Measurements from ENCODE around the gene LRRC4C.

LRRC4C gene

GRCh38 chr11:40387240-40387980 is 1072.0 kb downstream of the LRRC4C start:
- Histone ChIP-seq H3K4me3 (ENCODE audit: low read length in 2 of 2) (no peak overlapping the region), H3K9me3 (replicated peaks in 1 of 2; ENCODE audit: control insufficient read depth in 2 of 2, insufficient read depth in 1 of 2, low read depth in 1 of 2, low read length in 2 of 2) (no peaks in the 10 kb centered on the region), H3K27ac (replicated peaks; ENCODE audit: low read length) (no peak overlapping the region), H4K91ac (ENCODE audit: low read depth, low read length, poor library complexity) (no peak overlapping the region), H3K27me3 (ENCODE audit: control insufficient read depth in 3 of 3, insufficient read depth in 3 of 3, low read depth in 1 of 3, low read length in 3 of 3) (no peaks in the 10 kb centered on the region), H3K36me3 (replicated peaks in 1 of 2; ENCODE audit: control insufficient read depth in 2 of 2, insufficient read depth in 2 of 2, low read length in 2 of 2) (no peaks in the 10 kb centered on the region), H2AK5ac (ENCODE audit: low read depth, low read length) (no peak overlapping the region), H3K79me1 (ENCODE audit: low read depth, low read length) (no peaks in the 10 kb centered on the region), H3K18ac (ENCODE audit: low read length) (no peak overlapping the region), H4K8ac (ENCODE audit: low read depth, low read length) (no peak overlapping the region), H2BK15ac (ENCODE audit: low read length) (no peak overlapping the region), H2BK120ac (ENCODE audit: low read depth, low read length) (no peak overlapping the region), H3K4me1 (ENCODE audit: control insufficient read depth in 2 of 2, insufficient read depth in 1 of 2, low read depth in 1 of 2, low read length in 2 of 2) (peaks cover 0 to 2% of the 10 kb centered on the region in 2 donors), H3K4me2 (ENCODE audit: insufficient read depth, low read length, poor library complexity, severe bottlenecking) (no peak overlapping the region), H2BK5ac (ENCODE audit: low read length) (no peak overlapping the region), H2AFZ (ENCODE audit: low read length) (no peak overlapping the region), H3K23ac (ENCODE audit: low read depth, low read length, poor library complexity) (no peak overlapping the region), H2BK12ac (ENCODE audit: low read length) (no peak overlapping the region), H3K14ac (ENCODE audit: low read length) (no peak overlapping the region), H3K9ac (ENCODE audit: low read depth, low read length, poor library complexity) (no peak overlapping the region), H3K4ac (ENCODE audit: low read length) (no peak overlapping the region)
- no peak for DNase-seq (ENCODE audit: low spot score)
- WGBS, 2 donors (ENCODE audit: extremely low coverage in 2 of 2, insufficient read length in 2 of 2, insufficient replicate concordance in 1 of 2): no CpG with 5 or more reads among the region's 2 CpGs

GRCh38 chr11:40384991-40385390 is 1074.5 kb downstream of the LRRC4C start:
- H2AFZ ChIP-seq (ENCODE audit: low read length): no peak overlapping the region
- no peak overlapping the region for H3K18ac ChIP-seq (ENCODE audit: low read length)
- H3K4me2 ChIP-seq (ENCODE audit: insufficient read depth, low read length, poor library complexity, severe bottlenecking): no peak overlapping the region
- H3K27ac ChIP-seq (replicated peaks; ENCODE audit: low read length): no peak overlapping the region
- no peak overlapping the region for H4K91ac ChIP-seq (ENCODE audit: low read depth, low read length, poor library complexity)
- no peak overlapping the region for H2AK5ac ChIP-seq (ENCODE audit: low read depth, low read length)
- no peaks in the 10 kb centered on the region for H3K9me3 ChIP-seq (replicated peaks in 1 of 2; ENCODE audit: control insufficient read depth in 2 of 2, insufficient read depth in 1 of 2, low read depth in 1 of 2, low read length in 2 of 2)
- no peak for DNase-seq (ENCODE audit: low spot score)
- no peak overlapping the region for H3K14ac ChIP-seq (ENCODE audit: low read length)
- no peak overlapping the region for H4K8ac ChIP-seq (ENCODE audit: low read depth, low read length)
- no peak overlapping the region for H3K4me3 ChIP-seq (ENCODE audit: low read length in 2 of 2)
- H3K27me3 ChIP-seq (ENCODE audit: control insufficient read depth in 3 of 3, insufficient read depth in 3 of 3, low read depth in 1 of 3, low read length in 3 of 3): no peaks in the 10 kb centered on the region
- H3K4ac ChIP-seq (ENCODE audit: low read length): no peak overlapping the region
- peaks cover 0 to 2% of the 10 kb centered on the region in 2 donors for H3K4me1 ChIP-seq (ENCODE audit: control insufficient read depth in 2 of 2, insufficient read depth in 1 of 2, low read depth in 1 of 2, low read length in 2 of 2)
- H3K23ac ChIP-seq (ENCODE audit: low read depth, low read length, poor library complexity): no peak overlapping the region
- no peaks in the 10 kb centered on the region for H3K79me1 ChIP-seq (ENCODE audit: low read depth, low read length)
- no peak overlapping the region for H3K9ac ChIP-seq (ENCODE audit: low read depth, low read length, poor library complexity)
- H2BK5ac ChIP-seq (ENCODE audit: low read length): no peak overlapping the region
- H2BK12ac ChIP-seq (ENCODE audit: low read length): no peak overlapping the region
- no peak overlapping the region for H2BK120ac ChIP-seq (ENCODE audit: low read depth, low read length)
- no peak overlapping the region for H2BK15ac ChIP-seq (ENCODE audit: low read length)
- no CpG with 5 or more reads among the region's 1 CpG for WGBS, 2 donors (ENCODE audit: extremely low coverage in 2 of 2, insufficient read length in 2 of 2, insufficient replicate concordance in 1 of 2)
- no peaks in the 10 kb centered on the region for H3K36me3 ChIP-seq (replicated peaks in 1 of 2; ENCODE audit: control insufficient read depth in 2 of 2, insufficient read depth in 2 of 2, low read length in 2 of 2)

- H3K9me3 ChIP-seq (replicated peaks in 1 of 2; ENCODE audit: control insufficient read depth in 2 of 2, insufficient read depth in 1 of 2, low read depth in 1 of 2, low read length in 2 of 2): no peaks in the 10 kb centered on the region
- H2AK5ac ChIP-seq (ENCODE audit: low read depth, low read length): no peak overlapping the region
- H3K9ac ChIP-seq (ENCODE audit: low read depth, low read length, poor library complexity): no peak overlapping the region
- no peaks in the 10 kb centered on the region for H3K36me3 ChIP-seq (replicated peaks in 1 of 2; ENCODE audit: control insufficient read depth in 2 of 2, insufficient read depth in 2 of 2, low read length in 2 of 2)
- H2BK15ac ChIP-seq (ENCODE audit: low read length): no peak overlapping the region
- H3K4me2 ChIP-seq (ENCODE audit: insufficient read depth, low read length, poor library complexity, severe bottlenecking): no peak overlapping the region
- H3K4ac ChIP-seq (ENCODE audit: low read length): no peak overlapping the region
- DNase-seq (ENCODE audit: low spot score): no peak
- H3K27ac ChIP-seq (replicated peaks; ENCODE audit: low read length): no peak overlapping the region
- no peak overlapping the region for H2BK120ac ChIP-seq (ENCODE audit: low read depth, low read length)
- H3K27me3 ChIP-seq (ENCODE audit: control insufficient read depth in 3 of 3, insufficient read depth in 3 of 3, low read depth in 1 of 3, low read length in 3 of 3): no peaks in the 10 kb centered on the region
- no peak overlapping the region for H3K4me3 ChIP-seq (ENCODE audit: low read length in 2 of 2)
- H2BK12ac ChIP-seq (ENCODE audit: low read length): no peak overlapping the region
- H3K4me1 ChIP-seq (ENCODE audit: control insufficient read depth in 2 of 2, insufficient read depth in 1 of 2, low read depth in 1 of 2, low read length in 2 of 2): peaks cover 0 to 2% of the 10 kb centered on the region in 2 donors
- H2BK5ac ChIP-seq (ENCODE audit: low read length): no peak overlapping the region
- no CpG with 5 or more reads among the region's 3 CpGs for WGBS, 2 donors (ENCODE audit: extremely low coverage in 2 of 2, insufficient read length in 2 of 2, insufficient replicate concordance in 1 of 2)
- H3K23ac ChIP-seq (ENCODE audit: low read depth, low read length, poor library complexity): no peak overlapping the region
- no peak overlapping the region for H4K8ac ChIP-seq (ENCODE audit: low read depth, low read length)
- H3K79me1 ChIP-seq (ENCODE audit: low read depth, low read length): no peaks in the 10 kb centered on the region
- H2AFZ ChIP-seq (ENCODE audit: low read length): no peak overlapping the region
- H3K18ac ChIP-seq (ENCODE audit: low read length): no peak overlapping the region
- H4K91ac ChIP-seq (ENCODE audit: low read depth, low read length, poor library complexity): no peak overlapping the region
- H3K14ac ChIP-seq (ENCODE audit: low read length): no peak overlapping the region
Observed at GRCh38 chr11:40381481-40381880, 1078.0 kb downstream of the LRRC4C start.

GRCh38 chr11:40380835-40381234 is 1078.6 kb downstream of the LRRC4C start:
- no peak overlapping the region for H3K4ac ChIP-seq (ENCODE audit: low read length)
- H3K4me2 ChIP-seq (ENCODE audit: insufficient read depth, low read length, poor library complexity, severe bottlenecking): no peak overlapping the region
- no peaks in the 10 kb centered on the region for H3K79me1 ChIP-seq (ENCODE audit: low read depth, low read length)
- no peaks in the 10 kb centered on the region for H3K36me3 ChIP-seq (replicated peaks in 1 of 2; ENCODE audit: control insufficient read depth in 2 of 2, insufficient read depth in 2 of 2, low read length in 2 of 2)
- no peaks in the 10 kb centered on the region for H3K9me3 ChIP-seq (replicated peaks in 1 of 2; ENCODE audit: control insufficient read depth in 2 of 2, insufficient read depth in 1 of 2, low read depth in 1 of 2, low read length in 2 of 2)
- no peak overlapping the region for H2BK120ac ChIP-seq (ENCODE audit: low read depth, low read length)
- H3K14ac ChIP-seq (ENCODE audit: low read length): no peak overlapping the region
- H3K18ac ChIP-seq (ENCODE audit: low read length): no peak overlapping the region
- H3K4me1 ChIP-seq (ENCODE audit: control insufficient read depth in 2 of 2, insufficient read depth in 1 of 2, low read depth in 1 of 2, low read length in 2 of 2): no peaks in the 10 kb centered on the region
- H3K27ac ChIP-seq (replicated peaks; ENCODE audit: low read length): no peak overlapping the region
- no peak overlapping the region for H2AFZ ChIP-seq (ENCODE audit: low read length)
- no CpG with 5 or more reads among the region's 5 CpGs for WGBS, 2 donors (ENCODE audit: extremely low coverage in 2 of 2, insufficient read length in 2 of 2, insufficient replicate concordance in 1 of 2)
- no peak overlapping the region for H3K23ac ChIP-seq (ENCODE audit: low read depth, low read length, poor library complexity)
- H2AK5ac ChIP-seq (ENCODE audit: low read depth, low read length): no peak overlapping the region
- H3K4me3 ChIP-seq (ENCODE audit: low read length in 2 of 2): no peak overlapping the region
- no peak overlapping the region for H3K9ac ChIP-seq (ENCODE audit: low read depth, low read length, poor library complexity)
- no peak for DNase-seq (ENCODE audit: low spot score)
- H2BK5ac ChIP-seq (ENCODE audit: low read length): no peak overlapping the region
- H2BK12ac ChIP-seq (ENCODE audit: low read length): no peak overlapping the region
- no peaks in the 10 kb centered on the region for H3K27me3 ChIP-seq (ENCODE audit: control insufficient read depth in 3 of 3, insufficient read depth in 3 of 3, low read depth in 1 of 3, low read length in 3 of 3)
- no peak overlapping the region for H2BK15ac ChIP-seq (ENCODE audit: low read length)
- no peak overlapping the region for H4K8ac ChIP-seq (ENCODE audit: low read depth, low read length)
- H4K91ac ChIP-seq (ENCODE audit: low read depth, low read length, poor library complexity): no peak overlapping the region
